GM18498 (cell line): ENCODE results near the gene SCAMP2.

Experiments
- ATAC-seq: cut with Tn5 transposase; IDR thresholded peaks from one replicate; pipeline ENCODE4 v1.9.1; 2021; ENCODE audit warnings: mild to moderate bottlenecking, moderate library complexity; ENCODE audit not compliant: unreplicated experiment

Gene SCAMP2

GRCh38 chr15:74839526-74840395 lies 33.4 kb downstream of the SCAMP2 start:
- no peak for ATAC-seq

DNA sequence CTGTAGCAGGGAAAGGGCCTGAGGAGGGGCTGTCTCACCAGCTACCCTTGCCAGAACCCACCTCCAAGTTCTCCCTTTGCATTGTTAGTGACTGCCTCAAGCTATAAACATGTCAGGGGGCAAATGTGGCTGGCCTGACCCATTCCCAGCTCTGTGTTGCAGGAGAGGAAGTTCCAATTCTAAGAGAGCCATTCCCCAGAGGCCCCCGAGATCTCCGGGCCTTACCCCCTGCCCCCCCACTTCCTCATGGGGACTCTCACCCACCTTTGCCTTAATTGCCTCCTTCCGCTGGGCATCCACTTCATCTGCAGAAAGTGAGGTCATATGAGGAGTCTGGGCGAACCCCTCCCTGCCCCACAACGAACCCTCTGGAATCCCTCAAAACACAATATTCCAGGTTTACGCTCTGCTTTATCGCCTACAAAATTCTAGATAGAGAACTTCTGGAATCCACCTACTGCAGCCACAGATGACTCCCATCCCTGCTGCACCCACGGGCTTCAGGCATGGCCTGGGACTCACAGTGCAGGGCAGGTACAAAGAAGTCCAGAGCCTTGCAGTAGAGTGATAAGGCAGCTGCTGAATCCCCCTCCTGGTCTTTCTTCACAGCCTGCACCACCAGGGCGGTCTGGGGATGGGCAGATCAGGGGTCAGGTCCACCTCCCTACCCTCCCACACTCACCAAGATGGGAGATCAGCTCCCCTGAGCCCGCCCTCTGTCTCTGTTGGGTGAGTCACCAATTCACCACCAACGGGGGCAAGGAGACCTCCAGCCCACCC lies 34.2 kb downstream of the SCAMP2 start:
- no peak for ATAC-seq

GRCh38 chr15:74838137-74838516 lies 35.0 kb downstream of the SCAMP2 start:
- no peak for ATAC-seq

DNA sequence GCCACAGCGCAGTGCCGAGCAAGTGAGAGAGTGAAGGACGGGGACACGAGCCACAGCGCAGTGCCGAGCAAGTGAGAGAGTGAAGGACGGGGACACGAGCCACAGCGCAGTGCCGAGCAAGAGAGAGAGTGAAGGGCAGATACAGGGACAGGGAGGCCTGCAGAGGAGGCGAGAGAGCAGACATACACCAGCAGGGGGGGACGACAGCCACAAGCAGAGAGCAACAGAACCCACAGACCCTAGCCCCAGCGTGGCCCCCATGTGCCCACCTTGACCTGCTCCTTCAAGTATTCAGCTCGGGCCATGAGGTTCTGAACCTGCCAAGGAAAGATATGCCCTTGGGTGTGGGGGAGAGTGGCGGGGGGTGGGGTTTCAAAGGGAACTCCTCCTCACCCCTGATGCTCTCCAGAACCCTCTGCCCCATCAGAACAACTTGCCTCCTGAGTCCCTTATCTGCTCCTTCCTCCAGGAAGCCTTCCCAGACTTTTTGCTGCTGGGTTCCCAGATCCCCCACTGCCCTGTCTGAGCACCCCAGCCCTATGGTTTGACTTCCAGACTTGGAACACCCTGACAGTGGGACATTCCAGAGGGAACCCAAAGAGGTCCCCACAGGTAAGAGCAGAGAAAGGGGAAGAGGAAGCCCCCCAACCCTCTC lies 35.6 kb downstream of the SCAMP2 start:
- ATAC-seq = no peak

- no peak for ATAC-seq
These were observed 36.3 kb downstream of the SCAMP2 start for GRCh38 chr15:74836846-74837245.

DNA sequence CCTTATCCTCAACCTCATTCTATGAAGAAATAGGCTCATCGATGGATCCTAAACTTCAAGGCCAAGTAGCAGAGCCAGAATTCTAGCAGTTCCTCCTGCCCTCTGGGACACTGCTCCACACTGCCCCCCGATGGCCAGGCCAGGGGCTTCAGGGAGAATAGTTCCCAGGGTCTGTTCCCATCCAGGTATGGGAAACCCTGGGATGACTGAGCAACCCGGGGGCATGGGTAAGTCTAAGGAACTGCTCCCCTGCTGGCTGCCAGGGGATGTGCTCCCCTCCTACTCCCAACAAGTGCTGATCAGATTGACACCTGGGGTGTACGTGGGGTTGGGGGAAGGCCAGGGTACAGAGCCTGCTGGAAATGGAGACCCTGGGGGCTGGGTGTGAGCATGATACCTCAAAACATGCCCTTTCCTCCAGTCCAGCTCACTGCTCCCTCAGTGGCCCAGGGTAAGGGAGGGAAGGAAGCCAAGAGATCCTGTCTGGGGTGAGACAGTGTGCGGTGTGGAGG lies 37.8 kb downstream of the SCAMP2 start:
- no peak for ATAC-seq

GRCh38 chr15:74833376-74834107 lies 39.6 kb downstream of the SCAMP2 start:
- no peak for ATAC-seq

- no peak for ATAC-seq
These were observed 40.3 kb downstream of the SCAMP2 start for GRCh38 chr15:74832826-74833225.

- no peak for ATAC-seq
These were observed 41.2 kb downstream of the SCAMP2 start for GRCh38 chr15:74831813-74832495.

- no peak for ATAC-seq
These were observed 42.3 kb downstream of the SCAMP2 start for GRCh38 chr15:74830868-74831267.

GRCh38 chr15:74829991-74830390 lies 43.2 kb downstream of the SCAMP2 start:
- no peak for ATAC-seq

DNA sequence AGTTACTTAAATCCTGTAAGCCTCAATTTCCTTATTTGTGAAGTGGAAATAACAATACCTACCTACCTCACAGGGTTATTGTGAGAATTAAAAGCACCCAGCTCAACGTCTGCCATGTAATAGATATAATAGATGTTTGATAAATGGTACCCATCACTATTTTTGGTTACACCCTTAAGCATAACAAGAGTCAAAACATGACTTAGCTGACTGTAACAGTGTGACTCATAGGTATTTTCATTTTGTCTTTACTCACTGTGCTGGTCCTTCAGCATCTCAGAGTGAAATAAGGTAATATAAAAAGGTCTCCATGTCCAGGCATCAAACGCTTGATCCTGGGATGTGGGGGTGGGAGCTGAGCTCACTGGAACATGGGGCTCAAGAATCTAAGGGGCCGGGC lies 43.7 kb downstream of the SCAMP2 start:
- no peak for ATAC-seq

DNA sequence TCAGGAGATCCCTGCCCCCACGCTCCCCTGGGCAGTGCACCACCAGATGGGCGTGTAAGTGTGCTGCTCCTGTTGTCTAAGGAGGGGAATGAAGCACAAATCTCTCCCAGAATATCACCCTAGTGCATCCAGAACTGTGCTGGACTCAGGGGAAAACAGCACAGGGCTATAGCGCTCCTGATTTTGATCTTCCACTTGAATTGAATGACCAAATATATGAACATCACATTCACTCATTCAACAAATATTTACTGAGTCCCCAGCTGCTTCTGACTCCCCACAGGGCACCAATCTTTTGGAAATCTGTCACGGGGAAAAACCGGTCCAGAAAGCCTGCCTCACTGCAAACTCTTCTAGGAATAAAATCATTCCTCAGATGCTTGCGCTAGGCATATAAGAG lies 44.3 kb downstream of the SCAMP2 start:
- ATAC-seq = no peak

DNA sequence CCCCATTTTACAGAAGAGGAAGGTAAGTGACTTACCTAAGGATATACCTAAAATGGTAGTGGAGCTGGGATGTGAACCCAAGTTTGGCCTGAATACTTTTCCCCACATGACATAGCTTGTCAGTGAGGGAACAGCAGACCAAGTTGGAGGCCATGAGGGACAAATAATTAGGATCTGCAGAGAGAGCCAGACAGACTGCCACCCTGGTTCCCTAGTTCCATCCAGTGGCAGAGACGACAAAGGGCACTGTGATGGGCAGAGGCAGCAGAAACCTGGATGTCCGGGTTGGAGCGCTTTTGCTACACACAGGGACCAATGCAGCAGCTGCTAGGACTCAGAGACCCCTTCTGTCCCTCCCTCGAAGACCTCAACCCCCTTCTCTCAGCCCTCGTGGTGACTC lies 45.6 kb downstream of the SCAMP2 start:
- no peak for ATAC-seq

- ATAC-seq = no peak
These were observed 46.2 kb downstream of the SCAMP2 start for GRCh38 chr15:74826921-74827320.

DNA sequence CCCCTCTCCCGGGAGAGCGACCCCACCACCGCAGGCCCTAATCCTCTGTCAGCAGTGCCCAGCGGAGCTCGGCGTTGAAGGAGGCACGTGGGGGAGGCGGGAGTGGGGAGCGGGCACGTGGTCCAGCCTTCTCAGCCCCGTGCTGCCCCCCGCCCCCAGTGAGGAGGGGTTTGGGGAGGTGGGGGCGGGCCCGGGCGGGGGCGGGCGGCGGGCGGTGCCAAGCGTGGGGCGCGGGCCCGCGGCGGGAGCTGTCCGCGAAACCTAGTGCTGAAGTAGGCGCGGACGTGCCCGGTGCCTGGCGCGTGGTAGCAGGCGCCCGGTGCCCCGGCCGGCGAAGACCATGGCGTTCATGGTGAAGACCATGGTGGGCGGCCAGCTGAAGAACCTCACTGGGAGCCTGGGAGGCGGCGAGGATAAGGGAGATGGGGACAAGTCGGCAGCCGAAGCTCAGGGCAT lies 46.8 kb downstream of the SCAMP2 start, which contains the start of gene CPLX3:
Gene CPLX3, plus strand, starts transcription at position 264 of the 456 bp plus-strand sequence. Its CDS starts 77 bp downstream, at position 341.
- no peak for ATAC-seq

DNA sequence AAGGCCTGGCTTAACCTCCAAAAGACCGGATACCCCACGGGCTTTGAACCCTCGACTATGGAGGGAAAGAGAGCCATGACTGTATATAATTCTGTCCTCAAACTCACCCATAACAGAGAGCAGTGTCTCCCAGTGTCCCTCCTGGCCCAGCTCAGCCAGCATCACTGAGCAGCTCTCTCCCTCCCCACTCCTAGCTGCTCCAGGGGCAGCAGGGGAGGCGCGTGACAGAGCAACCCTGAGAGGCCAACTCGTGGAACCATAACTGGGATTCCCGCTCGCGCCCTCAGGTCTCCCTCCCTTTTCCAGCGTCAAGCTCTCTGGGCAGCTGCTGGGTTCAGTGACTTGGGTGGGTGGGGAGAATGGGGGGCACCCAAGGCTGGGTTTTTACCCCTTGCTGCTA lies 47.3 kb downstream of the SCAMP2 start:
- no peak for ATAC-seq

DNA sequence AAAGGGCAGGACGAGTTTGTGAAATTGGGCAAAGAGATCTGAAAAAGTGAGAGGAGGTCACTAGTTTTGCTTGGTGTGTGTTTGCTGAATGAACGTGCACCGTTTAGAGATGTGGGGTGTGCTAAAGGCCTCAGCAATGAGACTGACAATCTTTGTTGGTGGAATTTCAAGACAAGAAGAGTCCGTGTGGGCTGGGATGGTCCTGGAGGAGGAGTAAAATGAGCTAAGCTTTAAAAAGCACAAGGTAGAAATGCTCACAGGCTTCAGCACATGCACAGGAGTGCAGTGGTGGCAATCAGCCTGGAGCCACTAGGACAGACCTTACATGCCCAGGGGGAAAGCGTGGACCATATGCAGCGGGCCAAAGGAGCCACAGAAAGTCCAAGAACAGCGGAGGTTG lies 48.2 kb downstream of the SCAMP2 start:
- no peak for ATAC-seq

DNA sequence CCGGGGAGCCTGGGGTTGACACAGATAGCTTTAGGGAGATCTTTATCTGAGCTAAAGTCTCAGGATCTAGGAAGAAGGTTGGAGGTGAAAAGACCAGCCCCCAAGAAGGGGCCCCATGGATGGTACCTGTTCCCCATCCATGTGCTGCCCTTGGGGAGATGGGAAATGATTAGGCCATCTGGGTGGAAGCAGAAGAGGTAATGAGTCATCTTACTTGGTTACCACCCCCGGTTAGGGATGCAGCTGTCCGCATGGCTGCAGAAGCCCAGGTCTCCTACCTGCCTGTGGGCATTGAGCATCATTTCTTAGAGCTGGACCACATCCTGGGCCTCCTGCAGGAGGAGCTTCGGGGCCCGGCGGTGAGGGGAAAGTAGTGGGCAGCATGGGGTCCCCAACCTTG lies 49.8 kb downstream of the SCAMP2 start:
- ATAC-seq = no peak

- ATAC-seq = no peak
These were observed 50.9 kb downstream of the SCAMP2 start for GRCh38 chr15:74822233-74822632.
